IMR-90 (cell line): ENCODE results near the gene SDC3. TPM values are rescaled to one million over a fixed set of nuclear protein-coding genes. Genes with fewer than 3 reads are reported as not detected.

Experiments used
- ATAC-seq: fragments of 200-7000 bp; cut with Tn5 transposase; 2 replicates; pipeline ENCODE4 v1.9.1; 2020; ENCODE audit warnings: low read depth, mild to moderate bottlenecking, moderate library complexity
- BruUV-seq: library from RNA; stranded (reverse); fragments of 400-500 nt; replicated peaks from 2 replicates; lab custom pipeline; 2021; lab: Mats Ljungman, UMichigan
- CTCF ChIA-PET: fragments of 300-600 bp; formaldehyde crosslinking; extraction: SDS; loops from one replicate; lab custom pipeline; 2021; ENCODE audit warnings: antibody characterized with exemption; lab: Yijun Ruan, JAX
- POLR2A ChIA-PET: fragments of 300-600 bp; sonication (Branson Sonifier 250); formaldehyde crosslinking; loops from one replicate; lab custom pipeline; 2022; ENCODE audit warnings: antibody characterized with exemption; ENCODE audit not compliant: unreplicated experiment; lab: Charles Lee
- DNase-seq: peaks from one replicate; pipeline ENCODE4 v3.0.0; 2013
- H2AFZ ChIP-seq: replicated peaks from 2 replicates; pipeline ENCODE3; 2013; ENCODE audit warnings: low read length, mild to moderate bottlenecking; ENCODE audit not compliant: poor library complexity
- H2AK5ac ChIP-seq: 2 replicates; pipeline ENCODE4 v1.6.1; 2013; ENCODE audit warnings: low read depth, low read length, inconsistent platforms
- H2AK9ac ChIP-seq: replicated peaks from 2 replicates; pipeline ENCODE3; 2013; ENCODE audit warnings: mild to moderate bottlenecking, low read depth, low read length, moderate library complexity; ENCODE audit not compliant: poor library complexity
- H2BK120ac ChIP-seq: 2 replicates; pipeline ENCODE4 v1.6.1; 2013; ENCODE audit warnings: low read depth, low read length, inconsistent platforms
- H2BK15ac ChIP-seq: 3 replicates; pipeline ENCODE4 v1.6.1; 2013; ENCODE audit warnings: low read depth, low read length, inconsistent platforms
- H2BK20ac ChIP-seq: 2 replicates; pipeline ENCODE4 v1.6.1; 2013; ENCODE audit warnings: low read depth, mild to moderate bottlenecking, inconsistent platforms, low read length, moderate library complexity
- H2BK5ac ChIP-seq: 2 replicates; pipeline ENCODE4 v1.6.1; 2013; ENCODE audit warnings: mild to moderate bottlenecking, low read depth, low read length, inconsistent platforms; ENCODE audit not compliant: poor library complexity, severe bottlenecking
- H3K14ac ChIP-seq: replicated peaks from 2 replicates; pipeline ENCODE4 v1.6.1; 2013; ENCODE audit warnings: low read depth, low read length, inconsistent platforms
- H3K18ac ChIP-seq: 2 replicates; pipeline ENCODE4 v1.6.1; 2013; ENCODE audit warnings: low read depth, low read length, control low read depth
- H3K23ac ChIP-seq: 2 replicates; pipeline ENCODE4 v1.6.1; 2013; ENCODE audit warnings: low read depth, low read length, inconsistent platforms
- H3K27ac ChIP-seq: 2 replicates; pipeline ENCODE4 v1.5.1; 2013; ENCODE audit warnings: mild to moderate bottlenecking, control low read depth, low read length; ENCODE audit not compliant: insufficient read depth
- H3K27me3 ChIP-seq: 2 replicates; pipeline ENCODE4 v1.6.1; 2013; ENCODE audit warnings: low read length; ENCODE audit not compliant: control insufficient read depth, insufficient read depth
- H3K36me3 ChIP-seq: 2 replicates; pipeline ENCODE4 v1.6.1; 2013; ENCODE audit warnings: low read length, mixed read lengths; ENCODE audit not compliant: control insufficient read depth, insufficient read depth
- H3K4ac ChIP-seq: 2 replicates; pipeline ENCODE4 v1.6.1; 2013; ENCODE audit warnings: low read depth, low read length, inconsistent platforms
- H3K4me1 ChIP-seq: 2 replicates; pipeline ENCODE4 v1.6.1; 2013; ENCODE audit warnings: low read length, mixed read lengths; ENCODE audit not compliant: control insufficient read depth, insufficient read depth
- H3K4me2 ChIP-seq: 2 replicates; pipeline ENCODE4 v1.6.1; 2013; ENCODE audit warnings: low read depth, mild to moderate bottlenecking, control low read depth, low read length, moderate library complexity
- H3K4me3 ChIP-seq: 2 replicates; pipeline ENCODE4 v1.5.1; 2013; ENCODE audit warnings: low read depth, mild to moderate bottlenecking, control low read depth, low read length, moderate library complexity; ENCODE audit not compliant: insufficient read depth
- H3K56ac ChIP-seq: 2 replicates; pipeline ENCODE4 v1.6.1; 2013; ENCODE audit warnings: low read length, inconsistent platforms; ENCODE audit not compliant: insufficient read depth; ENCODE audit errors: extremely low read depth
- H3K79me1 ChIP-seq, 2 experiments: 2 replicates each; pipeline ENCODE4 v1.6.1; 2013; ENCODE audit warnings: low read length in 2 of 2, inconsistent platforms in 1 of 2, low read depth in 1 of 2
- H3K9ac ChIP-seq: 2 replicates; pipeline ENCODE4 v1.6.1; 2013; ENCODE audit warnings: low read depth, low read length, control low read depth
- H3K9me1 ChIP-seq: 2 replicates; pipeline ENCODE4 v1.6.1; 2013; ENCODE audit warnings: low read length, inconsistent platforms; ENCODE audit not compliant: insufficient read depth
- H3K9me3 ChIP-seq: 2 replicates; pipeline ENCODE4 v1.6.1; 2013; ENCODE audit warnings: low read length; ENCODE audit not compliant: control insufficient read depth, insufficient read depth
- H4K20me1 ChIP-seq: 2 replicates; pipeline ENCODE4 v1.6.1; 2013; ENCODE audit warnings: low read length, inconsistent platforms; ENCODE audit not compliant: insufficient read depth
- H4K5ac ChIP-seq: 2 replicates; pipeline ENCODE4 v1.6.1; 2013; ENCODE audit warnings: mild to moderate bottlenecking, low read depth, low read length, control low read depth
- H4K8ac ChIP-seq, 2 experiments: 2 replicates each; pipeline ENCODE4 v1.6.1; 2013; ENCODE audit warnings: low read depth in 2 of 2, low read length in 2 of 2, control low read depth in 1 of 2, inconsistent platforms in 1 of 2
- H4K91ac ChIP-seq: 2 replicates; pipeline ENCODE4 v1.6.1; 2013; ENCODE audit warnings: low read depth, low read length, inconsistent platforms; ENCODE audit not compliant: insufficient read depth
- BHLHE40 ChIP-seq: fragments of 150-350 bp; IDR thresholded peaks from 2 replicates; pipeline ENCODE4 v1.6.1; 2016; ENCODE audit warnings: mild to moderate bottlenecking, low read depth, low read length
- CEBPB ChIP-seq: IDR thresholded peaks from 2 replicates; pipeline ENCODE4 v1.6.1; 2012; ENCODE audit warnings: low read depth, low read length, improper control_type of control experiment
- CHD1 ChIP-seq: IDR thresholded peaks from 2 replicates; pipeline ENCODE4 v1.6.1; 2012; ENCODE audit warnings: low read depth, low read length, improper control_type of control experiment
- CTCF ChIP-seq: conservative IDR thresholded peaks from 2 replicates; pipeline ENCODE4 v1.5.1; 2012; ENCODE audit warnings: mild to moderate bottlenecking, low read depth, low read length, improper control_type of control experiment
- ELK1 ChIP-seq: fragments of 150-350 bp; IDR thresholded peaks from 2 replicates; pipeline ENCODE4 v1.6.1; 2016; ENCODE audit warnings: low read depth, mild to moderate bottlenecking, low read length, moderate library complexity, borderline replicate concordance
- FOS ChIP-seq: fragments of 150-350 bp; IDR thresholded peaks from 2 replicates; pipeline ENCODE4 v1.6.1; 2016; ENCODE audit warnings: low read depth, low read length
- MAFK ChIP-seq: IDR thresholded peaks from 2 replicates; pipeline ENCODE4 v1.6.1; 2012; ENCODE audit warnings: low read depth, low read length, improper control_type of control experiment
- MAZ ChIP-seq: IDR thresholded peaks from 2 replicates; pipeline ENCODE4 v1.6.1; 2012; ENCODE audit warnings: low read depth, mild to moderate bottlenecking, low read length, improper control_type of control experiment, moderate library complexity, borderline replicate concordance
- MXI1 ChIP-seq: IDR thresholded peaks from 2 replicates; pipeline ENCODE4 v1.6.1; 2012; ENCODE audit warnings: low read depth, mild to moderate bottlenecking, low read length, moderate library complexity, borderline replicate concordance
- NFE2L2 ChIP-seq: fragments of 150-350 bp; IDR thresholded peaks from 2 replicates; pipeline ENCODE4 v1.6.1; 2016; ENCODE audit warnings: low read depth, mild to moderate bottlenecking, low read length
- POLR2A ChIP-seq: IDR thresholded peaks from 2 replicates; pipeline ENCODE4 v1.6.1; 2012; ENCODE audit warnings: mild to moderate bottlenecking, low read depth, low read length
- RAD21 ChIP-seq: IDR thresholded peaks from 2 replicates; pipeline ENCODE4 v1.6.1; 2012; ENCODE audit warnings: low read length, improper control_type of control experiment
- RCOR1 ChIP-seq: IDR thresholded peaks from 2 replicates; pipeline ENCODE4 v1.6.1; 2012; ENCODE audit warnings: mild to moderate bottlenecking, low read length, improper control_type of control experiment; ENCODE audit not compliant: insufficient replicate concordance
- RFX5 ChIP-seq: IDR thresholded peaks from 2 replicates; pipeline ENCODE4 v1.8.0; 2012; ENCODE audit warnings: low read depth, mild to moderate bottlenecking, low read length, moderate library complexity
- SMC3 ChIP-seq: fragments of 150-350 bp; IDR thresholded peaks from 2 replicates; pipeline ENCODE4 v1.6.1; 2016; ENCODE audit warnings: low read depth, mild to moderate bottlenecking, antibody characterized with exemption, low read length, moderate library complexity
- USF2 ChIP-seq: fragments of 150-350 bp; IDR thresholded peaks from 2 replicates; pipeline ENCODE4 v1.6.1; 2017; ENCODE audit warnings: mild to moderate bottlenecking, antibody characterized with exemption, low read length, low read depth
- WGBS, 2 experiments: methylation state at CpG; one replicate each; pipeline versions ENCODE4 v1.1.5 to v1.1.7; 2013; ENCODE audit warnings: missing lambda C conversion rate in 2 of 2; ENCODE audit not compliant: insufficient read length in 1 of 2; ENCODE audit errors: extremely low coverage in 2 of 2; 5-methylcytosine and 5-hydroxymethylcytosine counted together
- dilution Hi-C: fragments of 300-500 bp; cut with HindIII; formaldehyde crosslinking; loops from one replicate; pipeline ENCODE4 v1.14.3; 2018; ENCODE audit warnings: low sequenced_read_pairs; ENCODE audit not compliant: unreplicated experiment
- in situ Hi-C: fragments of 300-500 bp; cut with MboI; formaldehyde crosslinking; loops from 3 replicates; pipeline ENCODE4 v1.14.3; 2019; ENCODE audit warnings: low sequenced_read_pairs, inconsistent platforms, mixed read lengths
- intact Hi-C: fragments of 100-400 bp; cut with micrococcal nuclease; formaldehyde crosslinking; loops from 2 replicates; pipeline ENCODE4 v1.10.0; 2022
- polyA plus RNA-seq, 3 experiments: library from polyadenylated mRNA; depleted of rRNA; stranded (reverse); fragments of >200 nt; gene quantifications; 2 replicates each; pipeline ENCODE4 v1.2.3, GENCODE V29; 2012; ENCODE audit warnings: low replicate concordance in 1 of 3
- total RNA-seq: library from RNA; depleted of rRNA; stranded (reverse); fragments of >200 nt; gene quantifications from 2 replicates; pipeline ENCODE4 v1.2.3, GENCODE V29; 2012

The SDC3 gene
- total and polyA plus RNA-seq, 2 of the 4 experiments (the other 2 are of a cell fraction), result 13.1 to 71.5 TPM

- H3K18ac ChIP-seq, result no peak overlapping the region
- H3K27ac ChIP-seq, result no peak overlapping the region
- no peak overlapping the region for H3K4me2 ChIP-seq
- peaks cover 29% of the 10 kb centered on the region for H3K9me1 ChIP-seq
- no peak overlapping the region for H2BK15ac ChIP-seq
- no peak overlapping the region for H4K91ac ChIP-seq
- ChIA-PET CTCF (no interaction called here), POLR2A (no interaction called here)
- H2BK5ac ChIP-seq, result no peak overlapping the region
- no peak overlapping the region for H4K8ac ChIP-seq
- WGBS, 2 experiments, result 100% methylated on average over 4 of the region's 20 CpGs; no CpG with 5 or more reads in 1 of the 2 experiments
- H3K23ac ChIP-seq, result no peak overlapping the region
- DNase-seq (no peak), ATAC-seq (no peak)
- no peak overlapping the region for H3K4ac ChIP-seq
- dilution Hi-C loops, result no loop called here
- H2AFZ ChIP-seq, result no peak overlapping the region
- H2BK120ac ChIP-seq, result no peak overlapping the region
- H2BK20ac ChIP-seq, result no peak overlapping the region
- H3K79me1 ChIP-seq, result peaks cover 16 to 45% of the 10 kb centered on the region in 2 experiments
- TF ChIP-seq SMC3, result no peak
- TF ChIP-seq CHD1, result no peak
- TF ChIP-seq MXI1, result no peak
- no peak for TF ChIP-seq USF2
- no peak for TF ChIP-seq BHLHE40
- TF ChIP-seq NFE2L2, result no peak
- no peak for TF ChIP-seq POLR2A
- TF ChIP-seq FOS, result no peak
- no peak for TF ChIP-seq CTCF
- TF ChIP-seq CEBPB, result no peak
- TF ChIP-seq ELK1, result no peak
- TF ChIP-seq RAD21, result no peak
- TF ChIP-seq MAZ, result no peak
- TF ChIP-seq RFX5, result no peak
- TF ChIP-seq RCOR1, result no peak
- TF ChIP-seq MAFK, result no peak
- H3K14ac ChIP-seq, result no peak overlapping the region
- H4K20me1 ChIP-seq, result peaks cover 29% of the 10 kb centered on the region
- no peak overlapping the region for H2AK9ac ChIP-seq
- in situ Hi-C loops, result no loop called here
- intact Hi-C loops, result no loop called here
- no peak overlapping the region for H4K5ac ChIP-seq
- H3K9ac ChIP-seq, result no peak overlapping the region
- no peak overlapping the region for H3K4me3 ChIP-seq
- 0 out of 2 replicates have a peak overlapping the region, but pooled peaks have one; percentile 1 for H2AK5ac ChIP-seq
- no peak overlapping the region for H3K56ac ChIP-seq
- H3K4me1 ChIP-seq, result peaks cover 8% of the 10 kb centered on the region; the same call in 1 of the 2 replicates
- no TSS peak for BruUV-seq
- no peaks in the 10 kb centered on the region for H3K9me3 ChIP-seq
- no peaks in the 10 kb centered on the region for H3K27me3 ChIP-seq
- peaks cover 49% of the 10 kb centered on the region for H3K36me3 ChIP-seq
These were observed 28.1 kb upstream of the SDC3 start for GRCh38 chr1:30936541-30937171.
